Activated effector memory CD4-positive, alpha-beta T cell treated with Interleukin-2 at 50 U/mL for 16 hours (primary cell): ENCODE measurements around the gene CWH43.
"Not testable (repeated sequence)": the region's sequence is repeated elsewhere in the genome, so short reads cannot be mapped to it uniquely, and the experiment has no call there.

ENCODE experiments used
- DNase-seq: peaks from one replicate; pipeline ENCODE4 v3.0.0-alpha.2; 2020

CWH43 gene

DNA sequence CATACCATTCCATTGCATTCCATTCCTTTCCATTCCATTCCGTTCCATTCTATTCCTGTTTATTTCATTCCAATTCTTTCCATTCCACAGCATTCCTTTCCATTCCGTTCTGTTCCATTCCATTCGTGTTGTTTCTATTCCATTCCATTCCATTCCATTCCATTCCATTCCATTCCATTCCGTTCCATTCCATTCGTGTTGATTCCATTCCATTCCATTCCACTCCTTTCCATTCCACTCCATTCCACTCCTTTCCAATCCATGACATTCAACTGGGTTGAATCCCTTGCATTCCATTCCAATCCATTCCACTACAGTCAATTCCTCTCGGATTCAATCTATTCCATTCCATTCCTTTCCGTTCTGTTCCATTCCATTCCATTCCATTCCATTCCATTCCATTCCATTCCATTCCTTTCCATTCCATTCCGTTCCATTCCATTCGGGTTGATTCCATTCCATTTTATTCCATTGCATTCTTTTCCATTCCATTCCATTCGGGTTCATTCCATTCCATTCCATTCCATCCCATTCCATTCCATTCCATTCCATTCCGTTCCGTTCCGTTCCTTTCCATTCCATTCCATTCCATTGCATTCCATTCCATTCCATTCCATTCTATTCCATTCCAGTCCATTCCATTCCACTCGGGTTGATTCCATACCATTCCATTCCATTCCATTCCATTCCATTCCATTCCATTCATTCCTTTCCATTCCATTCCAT is 112.1 kb downstream of the CWH43 start:
- not testable (repeated sequence) for DNase-seq

DNA sequence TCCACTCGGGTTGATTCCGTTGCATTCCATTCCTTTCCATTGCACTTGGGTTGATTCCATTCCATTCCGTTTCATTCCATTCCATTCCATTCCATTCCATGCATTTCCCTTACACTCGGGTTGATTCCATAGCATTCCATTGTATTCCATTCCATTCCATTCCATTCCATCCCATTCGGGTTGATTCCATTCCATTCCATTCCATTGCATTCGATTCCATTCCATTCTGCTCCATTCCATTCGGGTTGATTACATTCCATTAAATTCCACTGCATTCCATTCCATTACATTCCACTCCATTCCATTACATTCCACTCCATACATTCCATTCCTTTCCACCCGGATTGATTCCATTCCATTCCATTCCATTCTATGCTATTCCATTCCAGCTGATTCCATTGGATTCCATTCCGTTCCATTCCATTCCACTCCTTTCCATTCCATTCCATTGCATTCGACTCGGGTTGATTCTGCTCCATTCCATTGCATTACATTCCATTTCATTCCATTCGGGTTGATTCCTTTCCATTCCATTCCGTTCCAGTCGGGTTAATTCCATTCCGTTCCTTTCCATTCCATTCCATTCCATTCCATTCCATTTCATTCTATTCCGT is 113.9 kb downstream of the CWH43 start:
- DNase-seq, result not testable (repeated sequence)

DNA sequence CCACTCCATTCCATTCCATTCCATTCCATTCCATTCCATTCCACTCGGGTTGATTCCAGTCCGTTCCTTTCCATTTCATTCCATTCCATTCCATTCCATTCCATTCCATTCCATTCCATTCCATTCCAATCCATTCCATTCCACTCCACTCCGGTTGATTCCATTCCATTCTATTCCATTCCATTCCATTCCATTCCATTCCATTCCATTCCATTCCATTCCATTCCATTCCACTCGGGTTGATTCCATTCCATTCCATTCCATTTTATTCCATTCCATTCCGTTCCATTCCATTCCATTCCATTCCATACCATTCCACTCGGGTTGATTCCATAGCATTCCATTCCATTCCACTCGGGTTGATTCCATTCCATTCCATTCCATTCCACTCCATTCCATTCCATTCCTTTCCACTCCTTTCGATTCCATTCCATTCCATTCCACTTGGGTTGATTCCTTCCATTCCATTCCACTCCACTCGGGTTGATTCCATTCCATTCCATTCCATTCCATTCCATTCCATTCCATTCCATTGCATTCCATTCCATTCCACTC is 116.3 kb downstream of the CWH43 start:
- DNase-seq, result not testable (repeated sequence)

DNA sequence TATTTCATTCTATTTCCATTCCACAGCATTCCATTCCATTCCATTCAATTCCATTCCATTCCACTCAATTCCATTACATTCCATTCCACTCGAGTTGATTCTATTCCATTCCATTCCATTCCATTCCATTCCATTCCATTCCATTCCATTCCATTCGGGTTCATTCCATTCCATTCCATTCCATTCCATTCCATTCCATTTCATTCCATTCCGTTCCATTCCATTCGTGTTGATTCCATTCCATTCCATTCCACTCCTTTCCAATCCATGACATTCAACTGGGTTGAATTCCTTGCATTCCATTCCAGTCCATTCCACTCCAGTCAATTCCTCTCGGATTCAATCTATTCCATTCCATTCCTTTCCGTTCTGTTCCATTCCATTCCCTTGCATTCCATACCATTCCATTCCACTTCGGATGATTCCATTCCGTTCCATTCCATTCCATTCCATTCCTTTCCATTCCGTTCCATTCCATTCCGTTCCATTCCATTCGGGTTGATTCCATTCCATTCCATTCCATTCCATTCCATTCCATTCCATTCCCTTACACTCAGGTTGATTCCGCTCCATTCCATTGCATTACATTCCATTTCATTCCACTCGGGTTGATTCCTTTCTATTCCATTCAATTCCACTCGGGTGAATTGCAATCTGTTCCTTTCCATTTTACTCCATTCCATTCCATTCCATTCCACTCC is 117.5 kb downstream of the CWH43 start:
- not testable (repeated sequence) for DNase-seq

DNA sequence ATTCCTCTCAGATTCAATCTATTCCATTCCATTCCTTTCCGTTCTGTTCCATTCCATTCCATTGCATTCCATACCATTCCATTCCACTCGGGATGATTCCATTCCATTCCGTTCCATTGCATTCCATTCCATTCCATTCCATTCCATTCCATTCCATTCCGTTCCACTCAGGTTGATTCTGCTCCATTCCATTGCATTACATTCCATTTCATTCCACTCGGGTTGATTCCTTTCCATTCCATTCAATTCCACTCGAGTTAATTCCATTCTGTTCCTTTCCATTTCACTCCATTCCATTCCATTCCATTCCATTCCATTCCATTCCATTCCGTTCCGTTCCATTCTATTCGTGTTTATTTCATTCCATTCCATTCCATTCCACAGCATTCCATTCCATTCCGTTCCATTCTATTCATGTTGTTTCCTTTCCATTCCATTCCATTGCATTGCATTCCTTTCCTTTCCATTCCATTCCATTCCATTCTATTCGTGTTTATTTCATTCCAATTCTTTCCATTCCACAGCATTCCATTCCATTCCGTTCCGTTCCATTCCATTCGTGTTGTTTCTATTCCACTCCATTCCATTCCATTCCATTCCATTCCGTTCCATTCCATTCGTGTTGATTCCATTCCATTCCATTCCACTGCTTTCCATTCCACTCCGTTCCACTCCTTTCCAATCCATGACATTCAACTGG is 118.3 kb downstream of the CWH43 start:
- DNase-seq, result not testable (repeated sequence)

DNA sequence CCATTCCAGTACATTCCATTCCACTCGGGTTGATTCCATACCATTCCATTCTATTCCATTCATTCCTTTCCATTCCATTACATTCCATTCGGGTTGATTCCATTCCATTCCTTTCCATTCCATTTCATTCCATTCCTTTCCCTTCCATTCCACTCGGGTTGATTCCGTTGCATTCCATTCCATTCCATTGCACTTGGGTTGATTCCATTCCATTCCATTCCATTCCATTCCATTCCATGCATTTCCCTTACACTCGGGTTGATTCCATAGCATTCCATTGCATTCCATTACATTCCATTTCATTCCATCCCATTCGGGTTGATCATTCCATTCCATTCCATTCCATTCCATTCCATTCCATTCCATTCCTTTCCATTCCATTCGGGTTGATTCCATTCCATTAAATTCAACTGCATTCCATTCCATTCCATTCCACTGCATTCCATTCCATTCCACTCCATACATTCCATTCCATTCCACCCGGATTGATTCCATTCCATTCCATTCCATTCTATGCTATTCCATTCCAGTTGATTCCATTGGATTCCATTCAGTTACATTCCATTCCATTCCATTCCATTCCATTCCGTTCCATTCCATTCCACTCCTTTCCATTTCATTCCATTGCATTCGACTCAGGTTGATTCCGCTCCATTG is 119.3 kb downstream of the CWH43 start:
- DNase-seq, result not testable (repeated sequence)

DNA sequence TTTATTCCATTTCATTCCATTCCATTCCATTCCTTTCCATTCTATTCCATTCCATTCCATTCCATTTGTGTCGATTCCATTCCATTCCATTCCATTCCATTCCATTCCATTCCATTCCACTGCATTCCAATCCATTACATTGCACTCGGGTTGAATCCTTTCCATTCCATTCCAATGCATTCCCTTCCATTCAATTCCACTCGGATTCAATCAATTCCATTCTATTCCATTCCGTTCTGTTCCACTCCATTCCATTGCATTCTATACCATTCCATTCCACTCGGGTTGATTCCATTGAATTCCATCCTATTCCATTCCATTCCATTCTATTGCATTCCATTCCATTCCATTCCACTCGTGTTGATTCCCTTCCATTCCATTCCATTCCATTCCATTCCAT is 121.2 kb downstream of the CWH43 start:
- DNase-seq, result not testable (repeated sequence)

DNA sequence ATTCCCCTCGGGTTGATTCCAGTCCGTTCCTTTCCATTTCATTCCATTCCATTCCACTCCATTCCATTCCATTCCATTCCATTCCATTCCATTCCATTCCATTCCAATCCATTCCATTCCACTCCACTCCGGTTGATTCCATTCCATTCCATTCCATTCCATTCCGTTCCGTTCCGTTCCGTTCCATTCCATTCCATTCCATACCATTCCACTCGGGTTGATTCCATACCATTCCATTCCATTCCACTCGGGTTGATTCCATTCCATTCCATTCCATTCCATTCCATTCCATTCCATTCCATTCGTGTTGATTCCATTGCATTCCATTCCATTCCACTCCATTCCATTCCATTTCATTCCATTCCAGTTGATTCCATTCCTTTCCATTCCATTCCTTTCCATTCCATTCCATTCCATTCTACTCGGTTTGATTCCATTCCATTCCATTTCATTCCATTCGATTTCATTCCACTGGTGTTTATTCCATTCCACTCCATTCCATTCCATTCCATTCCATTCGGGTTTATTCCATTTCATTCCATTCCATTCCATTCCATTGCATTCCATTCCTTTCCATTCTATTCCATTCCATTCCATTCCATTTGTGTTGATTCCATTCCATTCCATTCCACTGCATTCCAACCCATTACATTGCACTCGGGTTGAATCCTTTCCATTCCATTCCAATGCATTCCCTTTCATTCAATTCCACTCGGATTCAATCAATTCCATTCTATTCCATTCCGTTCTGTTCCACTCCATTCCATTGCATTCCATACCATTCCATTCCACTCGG is 122.3 kb downstream of the CWH43 start:
- DNase-seq, result not testable (repeated sequence)

DNA sequence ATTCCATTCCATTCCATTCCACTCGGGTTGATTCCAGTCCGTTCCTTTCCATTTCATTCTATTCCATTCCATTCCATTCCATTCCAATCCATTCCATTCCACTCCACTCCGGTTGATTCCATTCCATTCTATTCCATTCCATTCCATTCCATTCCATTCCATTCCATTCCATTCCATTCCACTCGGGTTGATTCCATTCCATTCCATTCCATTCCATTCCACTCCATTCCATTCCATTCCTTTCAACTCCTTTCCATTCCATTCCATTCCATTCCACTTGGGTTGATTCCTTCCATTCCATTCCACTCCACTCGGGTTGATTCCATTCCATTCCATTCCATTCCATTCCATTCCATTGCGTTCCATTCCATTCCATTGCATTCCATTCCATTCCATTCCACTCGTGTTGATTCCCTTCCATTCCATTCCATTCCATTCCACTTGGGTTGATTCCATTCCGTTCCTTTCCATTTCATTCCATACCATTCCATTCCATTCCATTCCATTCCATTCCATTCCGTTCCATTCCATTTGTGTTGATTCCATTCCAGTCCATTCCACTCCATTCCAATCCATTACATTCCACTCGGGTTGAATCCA is 123.6 kb downstream of the CWH43 start:
- DNase-seq, result not testable (repeated sequence)

DNA sequence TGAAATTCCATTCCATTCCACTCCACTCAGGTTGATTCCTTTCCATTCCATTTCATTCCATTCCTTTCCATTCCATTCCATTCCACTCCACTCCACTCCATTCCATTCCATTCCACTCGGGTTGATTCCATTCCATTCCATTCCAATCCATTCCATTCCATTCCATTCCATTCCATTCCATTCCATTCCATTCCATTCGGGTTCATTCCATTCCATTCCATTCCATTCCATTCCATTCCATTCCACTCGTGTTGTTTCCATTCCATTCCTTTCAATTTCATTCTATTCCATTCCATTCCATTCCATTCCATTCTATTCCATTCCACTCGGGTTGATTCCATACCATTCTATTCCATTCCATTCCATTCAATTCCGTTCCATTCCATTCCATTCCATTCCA is 124.5 kb downstream of the CWH43 start:
- DNase-seq, result not testable (repeated sequence)
